Myometrial cell (primary cell): Measurements from ENCODE around the gene TRIM43. TPM values are rescaled to one million over a fixed set of nuclear protein-coding genes. Genes with fewer than 3 reads are reported as not detected.

Source experiments
- total RNA-seq: library from RNA; depleted of rRNA; stranded (reverse); fragments of >200 nt; gene quantifications from 2 replicates; pipeline ENCODE4 v1.2.3, GENCODE V29; 2015

Gene TRIM43
- not detected in 2 replicates for total RNA-seq

GRCh38 chr2:95591701-95592100, at the start of gene TRIM43:
Gene TRIM43, plus strand, starts transcription at chr2:95592001. Its CDS starts 2,023 bp downstream, at chr2:95594024.

Other genes starting within 250 kb of the TRIM43 start
- gene FAHD2A, start 189.3 kb upstream of the TRIM43 start, total RNA-seq, result 25.1 and 36.7 TPM in 2 replicates
- gene TRIM43B, start 107.2 kb upstream of the TRIM43 start, total RNA-seq, result not detected in 2 replicates